Measurements from ENCODE around the gene CCDC34.

Gene CCDC34

DNA sequence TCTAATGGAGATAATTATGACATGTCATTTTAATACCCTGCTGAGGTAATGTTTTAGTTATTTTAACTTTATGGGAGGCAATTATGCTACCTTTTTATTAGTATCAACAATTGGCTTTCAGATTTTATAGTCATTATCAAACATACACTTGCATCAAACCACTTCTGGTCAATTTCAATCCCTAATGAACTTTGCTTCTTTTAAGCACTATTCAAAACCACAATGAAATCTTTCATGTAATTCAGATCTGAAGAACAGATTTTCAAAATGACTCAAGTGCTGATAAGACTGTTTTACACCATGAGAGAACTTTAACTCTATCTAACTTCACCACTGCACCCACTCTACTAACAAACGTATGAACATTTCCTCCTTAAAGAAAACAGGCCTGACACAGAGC, 25.9 kb upstream of the CCDC34 start:
- no peak for TF ChIP-seq REST (IDR thresholded peaks at IDR 0.05; ENCODE audit: insufficient read depth in 1 of 2, low read depth in 2 of 2, low read length in 2 of 2)
- TF ChIP-seq SIN3A (IDR thresholded peaks at IDR 0.05; ENCODE audit: borderline replicate concordance, insufficient read depth, low read length) = no peak
- TF ChIP-seq FOXP2 (optimal IDR thresholded peaks at IDR 0.05; ENCODE audit: borderline replicate concordance, extremely low read depth, extremely low read length, insufficient read depth) = no peak

GRCh38 chr11:27388001-27388400, 25.0 kb upstream of the CCDC34 start:
- TF ChIP-seq REST (IDR thresholded peaks at IDR 0.05; ENCODE audit: insufficient read depth in 1 of 2, low read depth in 2 of 2, low read length in 2 of 2) (no peak), SIN3A (IDR thresholded peaks at IDR 0.05; ENCODE audit: borderline replicate concordance, insufficient read depth, low read length) (no peak), FOXP2 (optimal IDR thresholded peaks at IDR 0.05; ENCODE audit: borderline replicate concordance, extremely low read depth, extremely low read length, insufficient read depth) (no peak), POLR2AphosphoS5 (IDR thresholded peaks at IDR 0.05; ENCODE audit: low read depth, low read length) (no peak), TAF1 (IDR thresholded peaks at IDR 0.05; ENCODE audit: borderline replicate concordance, insufficient read depth, low read length) (no peak)

DNA sequence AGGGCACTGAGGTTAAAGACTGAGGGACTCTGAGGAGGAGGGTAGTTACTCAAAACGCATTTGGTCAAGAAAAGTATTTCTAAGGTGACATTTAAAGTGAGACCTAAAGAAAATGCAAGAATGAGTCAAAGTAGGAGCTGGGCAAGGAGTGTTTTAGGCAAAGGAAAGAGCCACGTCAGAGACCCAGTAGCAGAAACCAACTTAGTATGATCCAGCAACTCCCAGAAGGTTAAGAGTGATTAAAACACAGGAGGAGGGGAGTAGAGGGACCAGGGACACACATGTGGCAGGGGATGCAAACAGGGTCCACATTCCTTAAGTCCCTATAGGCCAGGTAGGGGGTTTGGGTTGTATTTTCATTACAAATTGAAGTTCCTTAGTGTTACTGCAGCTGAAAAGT, 24.3 kb upstream of the CCDC34 start:
- TF ChIP-seq SIN3A (IDR thresholded peaks at IDR 0.05; ENCODE audit: borderline replicate concordance, insufficient read depth, low read length) = no peak
- TF ChIP-seq TAF1 (IDR thresholded peaks at IDR 0.05; ENCODE audit: borderline replicate concordance, insufficient read depth, low read length) = no peak
- TF ChIP-seq POLR2AphosphoS5 (IDR thresholded peaks at IDR 0.05; ENCODE audit: low read depth, low read length) = no peak
- no peak for TF ChIP-seq REST (IDR thresholded peaks at IDR 0.05; ENCODE audit: insufficient read depth in 1 of 2, low read depth in 2 of 2, low read length in 2 of 2)
- TF ChIP-seq FOXP2 (optimal IDR thresholded peaks at IDR 0.05; ENCODE audit: borderline replicate concordance, extremely low read depth, extremely low read length, insufficient read depth) = no peak

- no peak for TF ChIP-seq FOXP2 (optimal IDR thresholded peaks at IDR 0.05; ENCODE audit: borderline replicate concordance, extremely low read depth, extremely low read length, insufficient read depth)
- TF ChIP-seq POLR2AphosphoS5 (IDR thresholded peaks at IDR 0.05; ENCODE audit: low read depth, low read length) = no peak; the same call in 1 of the 2 replicates
- TF ChIP-seq TAF1 (IDR thresholded peaks at IDR 0.05; ENCODE audit: borderline replicate concordance, insufficient read depth, low read length) = no peak
- no peak for TF ChIP-seq REST (IDR thresholded peaks at IDR 0.05; ENCODE audit: insufficient read depth in 1 of 2, low read depth in 2 of 2, low read length in 2 of 2)
- no peak for TF ChIP-seq SIN3A (IDR thresholded peaks at IDR 0.05; ENCODE audit: borderline replicate concordance, insufficient read depth, low read length)
These were observed 23.3 kb upstream of the CCDC34 start for GRCh38 chr11:27386181-27386845.

GRCh38 chr11:27385245-27385644, 22.2 kb upstream of the CCDC34 start:
- TF ChIP-seq FOXP2 (optimal IDR thresholded peaks at IDR 0.05; ENCODE audit: borderline replicate concordance, extremely low read depth, extremely low read length, insufficient read depth) (no peak), REST (IDR thresholded peaks at IDR 0.05; ENCODE audit: insufficient read depth in 1 of 2, low read depth in 2 of 2, low read length in 2 of 2) (no peak), TAF1 (IDR thresholded peaks at IDR 0.05; ENCODE audit: borderline replicate concordance, insufficient read depth, low read length) (no peak), SIN3A (IDR thresholded peaks at IDR 0.05; ENCODE audit: borderline replicate concordance, insufficient read depth, low read length) (no peak), POLR2AphosphoS5 (IDR thresholded peaks at IDR 0.05; ENCODE audit: low read depth, low read length) (no peak)
